ENCODE measurements around the gene TUBGCP2. TPM values are rescaled to one million over a fixed set of nuclear protein-coding genes. Genes with fewer than 3 reads are reported as not detected.

The TUBGCP2 gene
- total RNA-seq, 1 donor from 2014 or later = 35.8 TPM

GRCh38 chr10:133261726-133262325 lies 46.8 kb downstream of the TUBGCP2 start:
- peak; percentile 67 for ATAC-seq

- ATAC-seq = peak; percentile 32
These were observed 47.6 kb downstream of the TUBGCP2 start for GRCh38 chr10:133260895-133261725.

GRCh38 chr10:133259602-133259989 lies 49.1 kb downstream of the TUBGCP2 start:
- no peak for ATAC-seq

GRCh38 chr10:133258818-133259601 lies 49.7 kb downstream of the TUBGCP2 start:
- peak; percentile 64 for ATAC-seq

GRCh38 chr10:133258066-133258817 lies 50.4 kb downstream of the TUBGCP2 start:
- ATAC-seq = peak; percentile 67

GRCh38 chr10:133257489-133258065 lies 51.1 kb downstream of the TUBGCP2 start:
- ATAC-seq = peak; percentile 31

GRCh38 chr10:133255323-133255722 lies 53.3 kb downstream of the TUBGCP2 start:
- ATAC-seq = no peak

GRCh38 chr10:133254421-133255120 lies 54.1 kb downstream of the TUBGCP2 start:
- ATAC-seq = no peak

- no peak for ATAC-seq
These were observed 55.2 kb downstream of the TUBGCP2 start for GRCh38 chr10:133253361-133253955.

GRCh38 chr10:133252223-133252552 lies 56.5 kb downstream of the TUBGCP2 start:
- no peak for ATAC-seq

GRCh38 chr10:133251388-133252222 lies 57.1 kb downstream of the TUBGCP2 start:
- ATAC-seq = no peak

GRCh38 chr10:133249975-133250754 lies 58.5 kb downstream of the TUBGCP2 start:
- ATAC-seq = no peak

- ATAC-seq = no peak
These were observed 59.4 kb downstream of the TUBGCP2 start for GRCh38 chr10:133249094-133249780.

- no peak for ATAC-seq
These were observed 60.3 kb downstream of the TUBGCP2 start for GRCh38 chr10:133248334-133248715.

- ATAC-seq = no peak
These were observed 60.9 kb downstream of the TUBGCP2 start for GRCh38 chr10:133247681-133248333.

- no peak for ATAC-seq
These were observed 62.4 kb downstream of the TUBGCP2 start for GRCh38 chr10:133246236-133246626.

- no peak for ATAC-seq
These were observed 63.0 kb downstream of the TUBGCP2 start for GRCh38 chr10:133245439-133246235.

Measured in esophagus mucosa (tissue), 1 donor.